ENCODE measurements around the gene SPTBN1. TPM values are rescaled to one million over a fixed set of nuclear protein-coding genes. Genes with fewer than 3 reads are reported as not detected.

Gene SPTBN1
- total and polyA plus RNA-seq, 9 of the 15 experiments (the other 6 are each of a cell fraction or from before 2014, with no cell fraction given), result 8.9 to 66.8 (median 31.4) TPM

- no TSS peak for BruUV-seq (replicated peaks)
- Histone ChIP-seq H3K4me2 (ENCODE audit: insufficient read depth, low read length) (no peak overlapping the region), H3K4me3 (no peak overlapping the region), H3K4me1 (replicated peaks in 1 of 2; ENCODE audit: control insufficient read depth in 2 of 2, insufficient read depth in 2 of 2, low read length in 2 of 2) (peaks cover 3 to 16% of the 10 kb centered on the region in 2 experiments; a peak in 3 of 5 replicates), H3K9me1 (ENCODE audit: control insufficient read depth, insufficient read depth, low read length) (no peaks in the 10 kb centered on the region), H3K9me3 (replicated peaks; ENCODE audit: control insufficient read depth, insufficient read depth, low read depth, low read length) (no peaks in the 10 kb centered on the region), H3K27me3 (ENCODE audit: control insufficient read depth in 2 of 2, insufficient read depth in 2 of 2, low read length in 2 of 2) (peaks cover 23 to 24% of the 10 kb centered on the region in 2 experiments; a peak in 4 of 5 replicates), H2AFZ (ENCODE audit: low read depth, low read length) (no peak overlapping the region), H3K36me3 (ENCODE audit: control insufficient read depth, insufficient read depth, low read length) (no peaks in the 10 kb centered on the region), H3K27ac (ENCODE audit: extremely low read depth, low read depth, low read length) (no peak overlapping the region), H3K79me2 (ENCODE audit: control insufficient read depth, insufficient read depth, low read length) (no peaks in the 10 kb centered on the region), H3K9ac (ENCODE audit: insufficient read depth in 1 of 2, low read depth in 2 of 2, low read length in 2 of 2) (no peak overlapping the region), H4K20me1 (replicated peaks; ENCODE audit: control insufficient read depth, insufficient read depth, low read length) (no peaks in the 10 kb centered on the region)
- DNase-seq (ENCODE audit: extremely low read depth in 1 of 4, low spot score in 3 of 4), result no peak
- CTCF ChIA-PET (ENCODE audit: low intra/inter-chr PET ratio), result no interaction called here
- intact Hi-C loops (cut with micrococcal nuclease), result no loop called here
- POLR2A ChIA-PET, result interaction anchor here (0.5 kb wide), 1 partner anchor 206 kb away, joined by 4 read pairs; no protein-coding TSS in a partner anchor
- in situ Hi-C loops (cut with MboI), result loop anchor here (5.0 to 10.0 kb wide), 2 partner anchors 184 to 592 kb away; partner anchors contain the start of gene ACYP2
- WGBS (ENCODE audit: insufficient coverage, low coverage, missing lambda C conversion rate), result 8% methylated on average over 1 of the region's 1 CpG
- FAIRE-seq, result no peak
- no peak for ATAC-seq
- TF ChIP-seq BCLAF1 (IDR thresholded peaks at IDR 0.05; ENCODE audit: borderline replicate concordance in 1 of 2, control insufficient read depth in 1 of 2, low read depth in 2 of 2, low read length in 1 of 2) (no peak), CBX5 (IDR thresholded peaks at IDR 0.05; ENCODE audit: borderline replicate concordance, low read depth) (no peak), ZNF318 (IDR thresholded peaks at IDR 0.05; ENCODE audit: borderline replicate concordance in 1 of 2, low read depth in 1 of 2) (no peak), ZNF785 (CRISPR knock-in tag; IDR thresholded peaks at IDR 0.05) (no peak), ZBTB43 (CRISPR knock-in tag; IDR thresholded peaks at IDR 0.05) (no peak), MCM5 (IDR thresholded peaks at IDR 0.05; ENCODE audit: low read depth) (no peak), NCOA2 (IDR thresholded peaks at IDR 0.05; ENCODE audit: partially characterized antibody in 2 of 2) (no peak), SMAD1 (IDR thresholded peaks at IDR 0.05; ENCODE audit: low read depth, low read length, partially characterized antibody) (no peak), JUNB (CRISPR knock-in tag; conservative IDR thresholded peaks at IDR 0.05) (no peak)
These were observed 250.5 kb downstream of the SPTBN1 start for GRCh38 chr2:54706622-54707021.

Measured in K562 (cell line).